NCI-H748 (cell line): ENCODE measurements around the gene FTL.
A peak's percentile ranks its signal among the peaks of the same experiment; 100 is the strongest.

Source experiments
- DNase-seq: peaks from one replicate; lab custom pipeline; 2025; ENCODE audit not compliant: unreplicated experiment; lab: John Stamatoyannopoulos, UW

The FTL gene

GRCh38 chr19:48945415-48945814, 19.7 kb upstream of the FTL start:
- DNase-seq: no peak

- no peak for DNase-seq
Measured at GRCh38 chr19:48945817-48946216, 19.3 kb upstream of the FTL start.

- DNase-seq: no peak
Measured at GRCh38 chr19:48946463-48947257, 18.4 kb upstream of the FTL start.

GRCh38 chr19:48947258-48947542, 17.9 kb upstream of the FTL start:
- no peak for DNase-seq

GRCh38 chr19:48950159-48950558, 14.9 kb upstream of the FTL start:
- DNase-seq: no peak

- DNase-seq: no peak
Measured at GRCh38 chr19:48950830-48951519, 14.1 kb upstream of the FTL start.

- no peak for DNase-seq
Measured at GRCh38 chr19:48953141-48953540, 12.0 kb upstream of the FTL start.

- DNase-seq: no peak
Measured at GRCh38 chr19:48953990-48954594, 11.0 kb upstream of the FTL start.

GRCh38 chr19:48954595-48955307, 10.4 kb upstream of the FTL start, which contains the start of gene BAX:
BAX (plus strand) TSS chr19:48954875; CDS start chr19:48954929, 54 bp downstream.
- DNase-seq: peak; percentile 100

GRCh38 chr19:48955308-48955958, 9.7 kb upstream of the FTL start:
- no peak for DNase-seq

- no peak for DNase-seq
Measured at GRCh38 chr19:48958006-48958405, 7.1 kb upstream of the FTL start.

GRCh38 chr19:48959341-48960239, 5.5 kb upstream of the FTL start:
- no peak for DNase-seq

- DNase-seq: no peak
Measured at GRCh38 chr19:48961051-48961649, 4.0 kb upstream of the FTL start.

- no peak for DNase-seq
Measured at GRCh38 chr19:48961673-48962028, 3.5 kb upstream of the FTL start.

GRCh38 chr19:48962029-48962848, 2.9 kb upstream of the FTL start:
- no peak for DNase-seq

- DNase-seq: no peak
Measured at GRCh38 chr19:48962849-48963165, 2.3 kb upstream of the FTL start.

GRCh38 chr19:48963371-48964204, 1.5 kb upstream of the FTL start:
- peak; percentile 34 for DNase-seq
